GM12878 (cell line): ENCODE results near the gene TRIM25. TPM values are rescaled to one million over a fixed set of nuclear protein-coding genes. Genes with fewer than 3 reads are reported as not detected.
A peak's percentile ranks its signal among the peaks of the same experiment; 100 is the strongest.

Experiments
- BACH1 ChIP-seq: fragments of 450-650 bp; IDR thresholded peaks from 2 replicates; pipeline ENCODE4 v1.6.1; 2017; ENCODE audit warnings: mild to moderate bottlenecking, borderline replicate concordance
- CBFB ChIP-seq: IDR thresholded peaks from 2 replicates; pipeline ENCODE4 v1.6.1; 2016; ENCODE audit warnings: antibody characterized with exemption, low read depth
- CEBPB ChIP-seq, 2 experiments: fragments of 150-350 bp in 1 of 2; IDR thresholded peaks; 2 replicates each; pipeline ENCODE4 v1.6.1; 2012 to 2014; ENCODE audit warnings: low read depth in 2 of 2, low read length in 2 of 2, borderline replicate concordance in 1 of 2, inconsistent platforms in 1 of 2
- CEBPZ ChIP-seq: fragments of 150-350 bp; IDR thresholded peaks from 2 replicates; pipeline ENCODE4 v1.6.1; 2016; ENCODE audit warnings: low read depth, low read length
- CREM ChIP-seq: IDR thresholded peaks from 2 replicates; pipeline ENCODE4 v1.6.1; 2014; ENCODE audit warnings: antibody characterized with exemption, low read depth
- EED ChIP-seq: sonication (generic); IDR thresholded peaks from 2 replicates; pipeline ENCODE4 v1.6.1; 2016; ENCODE audit warnings: antibody characterized with exemption, low read depth
- ETV6 ChIP-seq, 2 experiments: fragments of 450-650 bp in 1 of 2; IDR thresholded peaks in 1 of 2; conservative IDR thresholded peaks in 1 of 2; 2 replicates each; pipeline ENCODE4 v1.6.1; 2014; ENCODE audit warnings: antibody characterized with exemption in 1 of 2, borderline replicate concordance in 1 of 2, low read depth in 1 of 2, mild to moderate bottlenecking in 1 of 2, moderate library complexity in 1 of 2
- GATAD2B ChIP-seq: fragments of 450-650 bp; conservative IDR thresholded peaks from 2 replicates; pipeline ENCODE4 v1.6.1; 2017; ENCODE audit warnings: low read depth, mild to moderate bottlenecking, moderate library complexity
- KAT2A ChIP-seq: conservative IDR thresholded peaks from 2 replicates; pipeline ENCODE4 v1.6.1; 2011; ENCODE audit warnings: low read depth, low read length; ENCODE audit not compliant: control insufficient read depth
- KLF5 ChIP-seq: fragments of 450-650 bp; IDR thresholded peaks from 2 replicates; pipeline ENCODE4 v1.6.1; 2014; ENCODE audit warnings: mild to moderate bottlenecking; ENCODE audit not compliant: partially characterized antibody
- MEF2B ChIP-seq: fragments of 450-650 bp; IDR thresholded peaks from 2 replicates; pipeline ENCODE4 v1.6.1; 2018; ENCODE audit warnings: mild to moderate bottlenecking, moderate library complexity; ENCODE audit not compliant: partially characterized antibody, poor library complexity, severe bottlenecking
- MTA3 ChIP-seq: IDR thresholded peaks from 2 replicates; pipeline ENCODE4 v1.6.1; 2012; ENCODE audit warnings: low read length, inconsistent platforms, borderline replicate concordance
- NFXL1 ChIP-seq: fragments of 450-650 bp; IDR thresholded peaks from 2 replicates; pipeline ENCODE4 v1.6.1; 2017; ENCODE audit warnings: antibody characterized with exemption, mild to moderate bottlenecking, borderline replicate concordance
- NR2C1 ChIP-seq: fragments of 450-650 bp; IDR thresholded peaks from 2 replicates; pipeline ENCODE4 v1.6.1; 2017; ENCODE audit warnings: antibody characterized with exemption, mild to moderate bottlenecking, moderate library complexity
- POLR2A ChIP-seq: IDR thresholded peaks from 2 replicates; pipeline ENCODE4 v1.6.1; 2011; ENCODE audit warnings: low read depth, mild to moderate bottlenecking, low read length
- POLR2AphosphoS5 ChIP-seq: IDR thresholded peaks from 2 replicates; pipeline ENCODE4 v1.6.1; 2011; ENCODE audit warnings: mild to moderate bottlenecking, low read length, inconsistent platforms
- POU2F2 ChIP-seq: IDR thresholded peaks from 3 replicates; pipeline ENCODE4 v1.6.1; 2011; ENCODE audit warnings: low read depth, mild to moderate bottlenecking, low read length, borderline replicate concordance
- RFX5 ChIP-seq: IDR thresholded peaks from 2 replicates; pipeline ENCODE4 v1.6.1; 2011; ENCODE audit warnings: low read depth, low read length, improper control_type of control experiment
- SIX5 ChIP-seq: IDR thresholded peaks from 2 replicates; pipeline ENCODE4 v1.6.1; 2011; ENCODE audit warnings: mild to moderate bottlenecking, low read depth, low read length, moderate library complexity; ENCODE audit not compliant: severe bottlenecking
- SP1 ChIP-seq: IDR thresholded peaks from one replicate; pipeline ENCODE4 v1.6.1; 2011; ENCODE audit warnings: low read depth, low read length
- SRF ChIP-seq, 2 experiments: IDR thresholded peaks; 2 replicates each; pipeline ENCODE4 v1.6.1; 2011; ENCODE audit warnings: low read depth in 2 of 2, low read length in 2 of 2, mild to moderate bottlenecking in 1 of 2, moderate library complexity in 1 of 2
- STAT1 ChIP-seq: fragments of 450-650 bp; conservative IDR thresholded peaks from 2 replicates; pipeline ENCODE4 v1.6.1; 2014; ENCODE audit warnings: antibody characterized with exemption, mild to moderate bottlenecking
- TBL1XR1 ChIP-seq: IDR thresholded peaks from 2 replicates; pipeline ENCODE4 v1.6.1; 2012; ENCODE audit warnings: low read depth, low read length, improper control_type of control experiment
- TCF12 ChIP-seq: IDR thresholded peaks from 2 replicates; pipeline ENCODE4 v1.6.1; 2011; ENCODE audit warnings: low read depth, mild to moderate bottlenecking, low read length
- TCF7 ChIP-seq: IDR thresholded peaks from 2 replicates; pipeline ENCODE4 v1.6.1; 2014; ENCODE audit warnings: antibody characterized with exemption, borderline replicate concordance
- YBX1 ChIP-seq: fragments of 450-650 bp; IDR thresholded peaks from 2 replicates; pipeline ENCODE4 v1.6.1; 2016; ENCODE audit warnings: antibody characterized with exemption
- polyA plus RNA-seq, 11 experiments: library from polyadenylated mRNA; depleted of rRNA in 4 of 11; unstranded in 6 of 11; stranded (reverse) in 5 of 11; fragments of >200 nt; fragmentation: Nextera tagmentation in 4 of 11; fragmentation: Illumina TruSeq in 1 of 11; extraction: Ambion mirVana in 4 of 11; extraction: Trizol in 1 of 11; gene quantifications; 1 replicate in 1 of 11; 2 replicates in 10 of 11; pipeline versions ENCODE4 v1.2.1 to v1.2.3, GENCODE V29; 2011 to 2016; ENCODE audit warnings: inconsistent platforms in 2 of 11, missing spikeins in 2 of 11, low read depth in 1 of 11
- total RNA-seq, 4 experiments: library from RNA; depleted of rRNA in 3 of 4; stranded (reverse); fragments of >200 nt in 3 of 4; fragmentation: Illumina TruSeq in 1 of 4; extraction: Trizol in 1 of 4; gene quantifications; 2 replicates each; pipeline versions ENCODE4 v1.2.1 to v1.2.3, GENCODE V29; 2013 to 2021
- TF ChIP-seq, protein P1 (sequence below): IDR thresholded peaks from 2 replicates; pipeline ENCODE4 v1.6.1; 2012; ENCODE audit warnings: low read length, inconsistent platforms
- TF ChIP-seq, protein P2 (sequence below): fragments of 450-650 bp; IDR thresholded peaks from 2 replicates; pipeline ENCODE4 v1.6.1; 2017; ENCODE audit warnings: mild to moderate bottlenecking, low read depth, inconsistent platforms; ENCODE audit not compliant: poor library complexity, severe bottlenecking

TRIM25 gene
- total and polyA plus RNA-seq, 10 of the 15 experiments (the other 5 are each of a cell fraction or from before 2014, with no cell fraction given), result 10.5 to 123 (median 51.3) TPM

- no peak for TF ChIP-seq CEBPZ
- peak; percentile 52 for TF ChIP-seq EED
- TF ChIP-seq, protein P1, sequence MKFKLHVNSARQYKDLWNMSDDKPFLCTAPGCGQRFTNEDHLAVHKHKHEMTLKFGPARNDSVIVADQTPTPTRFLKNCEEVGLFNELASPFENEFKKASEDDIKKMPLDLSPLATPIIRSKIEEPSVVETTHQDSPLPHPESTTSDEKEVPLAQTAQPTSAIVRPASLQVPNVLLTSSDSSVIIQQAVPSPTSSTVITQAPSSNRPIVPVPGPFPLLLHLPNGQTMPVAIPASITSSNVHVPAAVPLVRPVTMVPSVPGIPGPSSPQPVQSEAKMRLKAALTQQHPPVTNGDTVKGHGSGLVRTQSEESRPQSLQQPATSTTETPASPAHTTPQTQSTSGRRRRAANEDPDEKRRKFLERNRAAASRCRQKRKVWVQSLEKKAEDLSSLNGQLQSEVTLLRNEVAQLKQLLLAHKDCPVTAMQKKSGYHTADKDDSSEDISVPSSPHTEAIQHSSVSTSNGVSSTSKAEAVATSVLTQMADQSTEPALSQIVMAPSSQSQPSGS, result peak; percentile 53; the same call in 1 of the 2 replicates
- no peak for TF ChIP-seq GATAD2B
- TF ChIP-seq KLF5, result no peak
- TF ChIP-seq TBL1XR1, result no peak
- no peak for TF ChIP-seq TCF7
- no peak for TF ChIP-seq BACH1
- no peak for TF ChIP-seq YBX1
- no peak for TF ChIP-seq NFXL1
- no peak for TF ChIP-seq POLR2A
- TF ChIP-seq RFX5, result no peak
- no peak for TF ChIP-seq ETV6 (conservative IDR thresholded peaks at IDR 0.05 in 1 of 2, IDR thresholded peaks at IDR 0.05 in 1 of 2; ENCODE audit: borderline replicate concordance in 1 of 2, low read depth in 1 of 2)
- TF ChIP-seq CREM, result no peak
- no peak for TF ChIP-seq STAT1
- TF ChIP-seq TCF12, result no peak
- TF ChIP-seq, protein P2, sequence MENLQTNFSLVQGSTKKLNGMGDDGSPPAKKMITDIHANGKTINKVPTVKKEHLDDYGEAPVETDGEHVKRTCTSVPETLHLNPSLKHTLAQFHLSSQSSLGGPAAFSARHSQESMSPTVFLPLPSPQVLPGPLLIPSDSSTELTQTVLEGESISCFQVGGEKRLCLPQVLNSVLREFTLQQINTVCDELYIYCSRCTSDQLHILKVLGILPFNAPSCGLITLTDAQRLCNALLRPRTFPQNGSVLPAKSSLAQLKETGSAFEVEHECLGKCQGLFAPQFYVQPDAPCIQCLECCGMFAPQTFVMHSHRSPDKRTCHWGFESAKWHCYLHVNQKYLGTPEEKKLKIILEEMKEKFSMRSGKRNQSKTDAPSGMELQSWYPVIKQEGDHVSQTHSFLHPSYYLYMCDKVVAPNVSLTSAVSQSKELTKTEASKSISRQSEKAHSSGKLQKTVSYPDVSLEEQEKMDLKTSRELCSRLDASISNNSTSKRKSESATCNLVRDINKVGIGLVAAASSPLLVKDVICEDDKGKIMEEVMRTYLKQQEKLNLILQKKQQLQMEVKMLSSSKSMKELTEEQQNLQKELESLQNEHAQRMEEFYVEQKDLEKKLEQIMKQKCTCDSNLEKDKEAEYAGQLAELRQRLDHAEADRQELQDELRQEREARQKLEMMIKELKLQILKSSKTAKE, result no peak
- TF ChIP-seq SRF (IDR thresholded peaks at IDR 0.05; ENCODE audit: low read depth in 2 of 2, low read length in 2 of 2), result no peak
- no peak for TF ChIP-seq SIX5
- no peak for TF ChIP-seq POU2F2
- no peak for TF ChIP-seq MEF2B
- no peak for TF ChIP-seq CBFB
- TF ChIP-seq KAT2A, result no peak
- no peak for TF ChIP-seq SP1
- TF ChIP-seq NR2C1, result no peak
- TF ChIP-seq MTA3, result no peak
- TF ChIP-seq CEBPB (IDR thresholded peaks at IDR 0.05; ENCODE audit: borderline replicate concordance in 1 of 2, low read depth in 2 of 2, low read length in 2 of 2), result no peak
- no peak for TF ChIP-seq POLR2AphosphoS5
Measured at GRCh38 chr17:56908001-56908542, 5.8 kb downstream of the TRIM25 start (continued).
